HEK293 (cell line): ENCODE results near the gene PLCB3.

ENCODE experiments used
- SP2 ChIP-seq: fragments of 450-650 bp; formaldehyde crosslinking; IDR thresholded peaks from 2 replicates; pipeline ENCODE4 v1.5.1; 2016; ENCODE audit warnings: missing biosample characterization, missing genetic modification characterization
- ZNF121 ChIP-seq: fragments of 450-650 bp; formaldehyde crosslinking; IDR thresholded peaks from 2 replicates; pipeline ENCODE4 v1.5.1; 2016; ENCODE audit warnings: missing biosample characterization, missing genetic modification characterization
- ZNF394 ChIP-seq: fragments of 450-650 bp; formaldehyde crosslinking; IDR thresholded peaks from 2 replicates; pipeline ENCODE4 v1.5.1; 2016; ENCODE audit warnings: missing biosample characterization, missing genetic modification characterization, mild to moderate bottlenecking, moderate library complexity, borderline replicate concordance
- TF ChIP-seq, protein P1 (sequence below): fragments of 450-650 bp; formaldehyde crosslinking; IDR thresholded peaks from 2 replicates; pipeline ENCODE4 v1.5.1; 2016; ENCODE audit warnings: missing biosample characterization, missing genetic modification characterization
- TF ChIP-seq, protein P2 (sequence below): sonication (generic); formaldehyde crosslinking; IDR thresholded peaks from 2 replicates; pipeline ENCODE4 v1.8.1; 2022; ENCODE audit warnings: mild to moderate bottlenecking, moderate library complexity, missing genetic modification reagents
- TF ChIP-seq, protein P3 (sequence below): fragments of 450-650 bp; formaldehyde crosslinking; IDR thresholded peaks from 2 replicates; pipeline ENCODE4 v1.5.1; 2016; ENCODE audit warnings: missing biosample characterization, missing genetic modification characterization
- TF ChIP-seq, protein P4 (sequence below): fragments of 450-650 bp; formaldehyde crosslinking; IDR thresholded peaks from 2 replicates; pipeline ENCODE4 v1.5.1; 2016; ENCODE audit warnings: missing biosample characterization, missing genetic modification characterization
- TF ChIP-seq, protein P5 (sequence below): fragments of 450-650 bp; formaldehyde crosslinking; IDR thresholded peaks from 2 replicates; pipeline ENCODE4 v1.5.1; 2016; ENCODE audit warnings: missing biosample characterization, missing genetic modification characterization
- TF ChIP-seq, protein P6 (sequence below): fragments of 450-650 bp; formaldehyde crosslinking; IDR thresholded peaks from 2 replicates; pipeline ENCODE4 v1.5.1; 2016; ENCODE audit warnings: missing biosample characterization, missing genetic modification characterization, low read depth
- TF ChIP-seq, protein P7 (sequence below): fragments of 450-650 bp; formaldehyde crosslinking; IDR thresholded peaks from 2 replicates; pipeline ENCODE4; 2016; ENCODE audit warnings: missing biosample characterization, missing genetic modification characterization

DNA sequence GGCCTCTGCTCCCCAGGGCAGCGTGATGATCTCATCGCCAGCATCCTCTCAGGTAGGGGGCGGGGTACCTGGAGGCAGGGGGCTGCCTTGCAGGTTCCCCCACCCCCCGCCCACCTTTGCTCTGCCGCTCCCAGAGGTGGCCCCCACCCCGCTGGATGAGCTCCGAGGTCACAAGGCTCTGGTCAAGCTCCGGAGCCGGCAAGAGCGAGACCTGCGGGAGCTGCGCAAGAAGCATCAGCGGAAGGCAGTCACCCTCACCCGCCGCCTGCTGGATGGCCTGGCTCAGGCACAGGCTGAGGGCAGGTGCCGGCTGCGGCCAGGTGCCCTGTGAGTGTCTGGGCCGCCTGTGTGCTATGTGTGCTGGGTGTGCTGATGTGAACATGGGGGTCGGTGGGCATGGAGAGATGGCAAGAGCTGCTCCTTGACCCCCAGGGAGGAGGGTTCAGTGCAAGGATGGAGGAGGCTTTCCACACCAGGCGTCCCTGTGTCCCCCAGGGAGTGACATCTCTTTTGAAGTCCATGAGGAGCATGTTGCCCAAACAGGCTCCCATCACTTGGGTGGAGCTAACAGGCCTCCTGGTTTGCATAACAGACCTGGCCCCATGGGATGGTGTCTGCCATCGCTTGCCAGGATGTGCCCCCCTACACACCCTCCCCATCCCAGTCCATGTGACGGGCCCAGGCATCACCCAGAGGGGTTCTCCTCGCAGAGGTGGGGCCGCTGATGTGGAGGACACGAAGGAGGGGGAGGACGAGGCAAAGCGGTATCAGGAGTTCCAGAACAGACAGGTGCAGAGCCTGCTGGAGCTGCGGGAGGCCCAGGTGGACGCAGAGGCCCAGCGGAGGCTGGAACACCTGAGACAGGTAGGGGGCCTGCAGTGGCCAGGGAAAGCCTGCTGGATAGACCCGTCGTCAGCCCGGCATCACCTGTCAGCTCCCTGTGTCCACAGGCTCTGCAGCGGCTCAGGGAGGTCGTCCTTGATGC lies 14.1 kb downstream of the PLCB3 start:
- TF ChIP-seq, protein P1, sequence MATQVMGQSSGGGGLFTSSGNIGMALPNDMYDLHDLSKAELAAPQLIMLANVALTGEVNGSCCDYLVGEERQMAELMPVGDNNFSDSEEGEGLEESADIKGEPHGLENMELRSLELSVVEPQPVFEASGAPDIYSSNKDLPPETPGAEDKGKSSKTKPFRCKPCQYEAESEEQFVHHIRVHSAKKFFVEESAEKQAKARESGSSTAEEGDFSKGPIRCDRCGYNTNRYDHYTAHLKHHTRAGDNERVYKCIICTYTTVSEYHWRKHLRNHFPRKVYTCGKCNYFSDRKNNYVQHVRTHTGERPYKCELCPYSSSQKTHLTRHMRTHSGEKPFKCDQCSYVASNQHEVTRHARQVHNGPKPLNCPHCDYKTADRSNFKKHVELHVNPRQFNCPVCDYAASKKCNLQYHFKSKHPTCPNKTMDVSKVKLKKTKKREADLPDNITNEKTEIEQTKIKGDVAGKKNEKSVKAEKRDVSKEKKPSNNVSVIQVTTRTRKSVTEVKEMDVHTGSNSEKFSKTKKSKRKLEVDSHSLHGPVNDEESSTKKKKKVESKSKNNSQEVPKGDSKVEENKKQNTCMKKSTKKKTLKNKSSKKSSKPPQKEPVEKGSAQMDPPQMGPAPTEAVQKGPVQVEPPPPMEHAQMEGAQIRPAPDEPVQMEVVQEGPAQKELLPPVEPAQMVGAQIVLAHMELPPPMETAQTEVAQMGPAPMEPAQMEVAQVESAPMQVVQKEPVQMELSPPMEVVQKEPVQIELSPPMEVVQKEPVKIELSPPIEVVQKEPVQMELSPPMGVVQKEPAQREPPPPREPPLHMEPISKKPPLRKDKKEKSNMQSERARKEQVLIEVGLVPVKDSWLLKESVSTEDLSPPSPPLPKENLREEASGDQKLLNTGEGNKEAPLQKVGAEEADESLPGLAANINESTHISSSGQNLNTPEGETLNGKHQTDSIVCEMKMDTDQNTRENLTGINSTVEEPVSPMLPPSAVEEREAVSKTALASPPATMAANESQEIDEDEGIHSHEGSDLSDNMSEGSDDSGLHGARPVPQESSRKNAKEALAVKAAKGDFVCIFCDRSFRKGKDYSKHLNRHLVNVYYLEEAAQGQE (tag by site-specific recombination): no peak
- TF ChIP-seq, protein P2, sequence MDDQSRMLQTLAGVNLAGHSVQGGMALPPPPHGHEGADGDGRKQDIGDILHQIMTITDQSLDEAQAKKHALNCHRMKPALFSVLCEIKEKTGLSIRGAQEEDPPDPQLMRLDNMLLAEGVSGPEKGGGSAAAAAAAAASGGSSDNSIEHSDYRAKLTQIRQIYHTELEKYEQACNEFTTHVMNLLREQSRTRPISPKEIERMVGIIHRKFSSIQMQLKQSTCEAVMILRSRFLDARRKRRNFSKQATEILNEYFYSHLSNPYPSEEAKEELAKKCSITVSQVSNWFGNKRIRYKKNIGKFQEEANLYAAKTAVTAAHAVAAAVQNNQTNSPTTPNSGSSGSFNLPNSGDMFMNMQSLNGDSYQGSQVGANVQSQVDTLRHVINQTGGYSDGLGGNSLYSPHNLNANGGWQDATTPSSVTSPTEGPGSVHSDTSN (CRISPR knock-in tag): no peak
- TF ChIP-seq, protein P3, sequence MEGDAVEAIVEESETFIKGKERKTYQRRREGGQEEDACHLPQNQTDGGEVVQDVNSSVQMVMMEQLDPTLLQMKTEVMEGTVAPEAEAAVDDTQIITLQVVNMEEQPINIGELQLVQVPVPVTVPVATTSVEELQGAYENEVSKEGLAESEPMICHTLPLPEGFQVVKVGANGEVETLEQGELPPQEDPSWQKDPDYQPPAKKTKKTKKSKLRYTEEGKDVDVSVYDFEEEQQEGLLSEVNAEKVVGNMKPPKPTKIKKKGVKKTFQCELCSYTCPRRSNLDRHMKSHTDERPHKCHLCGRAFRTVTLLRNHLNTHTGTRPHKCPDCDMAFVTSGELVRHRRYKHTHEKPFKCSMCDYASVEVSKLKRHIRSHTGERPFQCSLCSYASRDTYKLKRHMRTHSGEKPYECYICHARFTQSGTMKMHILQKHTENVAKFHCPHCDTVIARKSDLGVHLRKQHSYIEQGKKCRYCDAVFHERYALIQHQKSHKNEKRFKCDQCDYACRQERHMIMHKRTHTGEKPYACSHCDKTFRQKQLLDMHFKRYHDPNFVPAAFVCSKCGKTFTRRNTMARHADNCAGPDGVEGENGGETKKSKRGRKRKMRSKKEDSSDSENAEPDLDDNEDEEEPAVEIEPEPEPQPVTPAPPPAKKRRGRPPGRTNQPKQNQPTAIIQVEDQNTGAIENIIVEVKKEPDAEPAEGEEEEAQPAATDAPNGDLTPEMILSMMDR: no peak
- TF ChIP-seq ZNF121 (tag by site-specific recombination) (no peak), ZNF394 (tag by site-specific recombination) (no peak), SP2 (tag by site-specific recombination) (no peak)
- TF ChIP-seq, protein P4, sequence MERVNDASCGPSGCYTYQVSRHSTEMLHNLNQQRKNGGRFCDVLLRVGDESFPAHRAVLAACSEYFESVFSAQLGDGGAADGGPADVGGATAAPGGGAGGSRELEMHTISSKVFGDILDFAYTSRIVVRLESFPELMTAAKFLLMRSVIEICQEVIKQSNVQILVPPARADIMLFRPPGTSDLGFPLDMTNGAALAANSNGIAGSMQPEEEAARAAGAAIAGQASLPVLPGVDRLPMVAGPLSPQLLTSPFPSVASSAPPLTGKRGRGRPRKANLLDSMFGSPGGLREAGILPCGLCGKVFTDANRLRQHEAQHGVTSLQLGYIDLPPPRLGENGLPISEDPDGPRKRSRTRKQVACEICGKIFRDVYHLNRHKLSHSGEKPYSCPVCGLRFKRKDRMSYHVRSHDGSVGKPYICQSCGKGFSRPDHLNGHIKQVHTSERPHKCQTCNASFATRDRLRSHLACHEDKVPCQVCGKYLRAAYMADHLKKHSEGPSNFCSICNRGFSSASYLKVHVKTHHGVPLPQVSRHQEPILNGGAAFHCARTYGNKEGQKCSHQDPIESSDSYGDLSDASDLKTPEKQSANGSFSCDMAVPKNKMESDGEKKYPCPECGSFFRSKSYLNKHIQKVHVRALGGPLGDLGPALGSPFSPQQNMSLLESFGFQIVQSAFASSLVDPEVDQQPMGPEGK: no peak
- TF ChIP-seq, protein P5, sequence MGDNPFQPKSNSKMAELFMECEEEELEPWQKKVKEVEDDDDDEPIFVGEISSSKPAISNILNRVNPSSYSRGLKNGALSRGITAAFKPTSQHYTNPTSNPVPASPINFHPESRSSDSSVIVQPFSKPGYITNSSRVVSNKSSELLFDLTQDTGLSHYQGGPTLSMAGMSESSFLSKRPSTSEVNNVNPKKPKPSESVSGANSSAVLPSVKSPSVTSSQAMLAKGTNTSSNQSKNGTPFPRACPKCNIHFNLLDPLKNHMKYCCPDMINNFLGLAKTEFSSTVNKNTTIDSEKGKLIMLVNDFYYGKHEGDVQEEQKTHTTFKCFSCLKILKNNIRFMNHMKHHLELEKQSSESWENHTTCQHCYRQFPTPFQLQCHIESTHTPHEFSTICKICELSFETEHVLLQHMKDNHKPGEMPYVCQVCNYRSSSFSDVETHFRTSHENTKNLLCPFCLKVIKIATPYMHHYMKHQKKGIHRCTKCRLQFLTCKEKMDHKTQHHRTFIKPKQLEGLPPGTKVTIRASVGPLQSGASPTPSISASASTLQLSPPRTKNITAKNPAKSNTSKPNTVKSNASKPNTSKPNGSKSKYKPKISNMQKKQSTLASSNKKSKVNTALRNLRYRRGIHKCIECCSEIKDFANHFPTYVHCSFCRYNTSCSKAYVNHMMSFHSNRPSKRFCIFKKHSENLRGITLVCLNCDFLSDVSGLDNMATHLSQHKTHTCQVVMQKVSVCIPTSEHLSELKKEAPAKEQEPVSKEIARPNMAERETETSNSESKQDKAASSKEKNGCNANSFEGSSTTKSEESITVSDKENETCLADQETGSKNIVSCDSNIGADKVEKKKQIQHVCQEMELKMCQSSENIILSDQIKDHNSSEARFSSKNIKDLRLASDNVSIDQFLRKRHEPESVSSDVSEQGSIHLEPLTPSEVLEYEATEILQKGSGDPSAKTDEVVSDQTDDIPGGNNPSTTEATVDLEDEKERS (tag by site-specific recombination): no peak
- TF ChIP-seq, protein P6, sequence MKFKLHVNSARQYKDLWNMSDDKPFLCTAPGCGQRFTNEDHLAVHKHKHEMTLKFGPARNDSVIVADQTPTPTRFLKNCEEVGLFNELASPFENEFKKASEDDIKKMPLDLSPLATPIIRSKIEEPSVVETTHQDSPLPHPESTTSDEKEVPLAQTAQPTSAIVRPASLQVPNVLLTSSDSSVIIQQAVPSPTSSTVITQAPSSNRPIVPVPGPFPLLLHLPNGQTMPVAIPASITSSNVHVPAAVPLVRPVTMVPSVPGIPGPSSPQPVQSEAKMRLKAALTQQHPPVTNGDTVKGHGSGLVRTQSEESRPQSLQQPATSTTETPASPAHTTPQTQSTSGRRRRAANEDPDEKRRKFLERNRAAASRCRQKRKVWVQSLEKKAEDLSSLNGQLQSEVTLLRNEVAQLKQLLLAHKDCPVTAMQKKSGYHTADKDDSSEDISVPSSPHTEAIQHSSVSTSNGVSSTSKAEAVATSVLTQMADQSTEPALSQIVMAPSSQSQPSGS (tag by site-specific recombination): no peak
- TF ChIP-seq, protein P7, sequence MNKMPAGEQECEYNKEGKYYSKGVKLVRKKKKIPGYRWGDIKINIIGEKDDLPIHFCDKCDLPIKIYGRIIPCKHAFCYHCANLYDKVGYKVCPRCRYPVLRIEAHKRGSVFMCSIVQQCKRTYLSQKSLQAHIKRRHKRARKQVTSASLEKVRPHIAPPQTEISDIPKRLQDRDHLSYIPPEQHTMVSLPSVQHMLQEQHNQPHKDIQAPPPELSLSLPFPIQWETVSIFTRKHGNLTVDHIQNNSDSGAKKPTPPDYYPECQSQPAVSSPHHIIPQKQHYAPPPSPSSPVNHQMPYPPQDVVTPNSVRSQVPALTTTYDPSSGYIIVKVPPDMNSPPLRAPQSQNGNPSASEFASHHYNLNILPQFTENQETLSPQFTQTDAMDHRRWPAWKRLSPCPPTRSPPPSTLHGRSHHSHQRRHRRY (tag by site-specific recombination): no peak
